ENCODE results near the gene CKS1B.

Gene CKS1B

DNA sequence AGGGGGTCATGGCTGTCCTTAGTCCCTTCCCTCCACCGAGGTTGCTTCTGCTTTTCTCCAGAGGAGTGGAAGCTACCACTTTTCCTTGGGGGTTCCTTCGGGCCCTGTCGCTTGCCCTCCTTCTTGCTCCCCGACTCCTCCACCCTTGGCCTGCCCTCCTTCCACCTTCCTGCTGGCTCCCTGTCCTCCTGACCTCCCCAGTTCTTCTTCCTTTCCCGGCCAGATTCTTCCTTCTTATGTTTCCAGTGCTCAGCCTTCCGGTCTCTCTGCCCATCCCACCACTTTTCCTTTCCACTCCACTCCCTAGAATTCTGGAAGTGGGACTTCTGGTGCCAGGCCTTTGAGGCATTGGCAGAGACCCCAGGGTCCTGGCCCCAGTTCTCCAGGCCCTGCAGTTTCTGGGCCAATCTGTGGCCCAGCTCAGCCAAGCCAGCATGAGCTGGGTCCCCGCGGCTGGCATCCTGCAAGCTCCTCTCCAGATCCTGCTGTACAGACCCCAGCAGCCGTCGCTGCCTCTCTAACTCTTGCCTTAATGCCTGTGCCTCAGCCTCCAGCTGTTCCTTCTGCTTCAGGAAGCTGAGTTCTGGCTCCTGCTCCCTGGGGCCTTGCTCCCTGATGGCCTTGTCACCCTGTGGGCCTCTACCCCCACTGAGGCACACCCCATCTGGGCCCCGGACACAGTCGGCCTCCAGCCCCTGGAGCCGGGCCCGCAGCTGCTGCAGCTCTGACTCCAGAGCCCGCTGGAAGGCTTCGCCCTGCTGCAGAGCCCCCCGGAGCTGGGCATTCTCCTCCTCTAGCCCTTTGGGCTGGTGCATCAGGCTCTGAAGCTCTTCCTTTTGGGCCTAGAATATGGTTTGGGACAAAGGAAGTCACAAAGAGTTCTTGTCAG lies 28.3 kb upstream of the CKS1B start:
- DNase-seq: no peak

GRCh38 chr1:154948079-154948478 lies 26.4 kb upstream of the CKS1B start:
- DNase-seq: no peak

- peak; percentile 54 for DNase-seq
Measured at GRCh38 chr1:154951901-154952657, 22.4 kb upstream of the CKS1B start.

DNA sequence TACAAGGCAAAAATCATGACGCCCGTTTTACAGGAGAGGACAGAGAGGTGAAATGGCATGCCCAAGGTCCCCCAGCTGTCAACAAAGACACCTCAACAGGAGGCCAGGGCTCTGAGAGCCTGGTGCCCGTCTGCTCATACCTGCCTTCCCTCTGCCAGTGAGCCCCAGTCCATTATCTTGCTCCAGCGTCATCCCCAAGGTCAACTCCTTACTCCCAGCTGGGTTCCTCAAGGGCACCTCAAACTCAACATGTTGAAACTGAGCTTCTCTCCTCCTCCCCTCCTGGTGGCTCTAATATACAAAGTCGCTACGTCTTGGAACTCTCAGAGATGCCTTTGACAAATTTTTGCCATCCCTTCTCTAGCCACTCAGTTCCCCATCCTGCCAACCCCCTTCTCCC lies 21.8 kb upstream of the CKS1B start:
- DNase-seq: no peak

- no peak for DNase-seq
Measured at GRCh38 chr1:154953611-154954038, 20.9 kb upstream of the CKS1B start.

GRCh38 chr1:154954541-154954940 lies 19.9 kb upstream of the CKS1B start:
- no peak for DNase-seq

- DNase-seq: peak; percentile 86
Measured at GRCh38 chr1:154955039-154955717, 19.3 kb upstream of the CKS1B start.

GRCh38 chr1:154955718-154956543 lies 18.6 kb upstream of the CKS1B start, which contains the start of gene PBXIP1:
PBXIP1 (minus strand) TSS chr1:154956099; CDS start chr1:154953721, 2,378 bp downstream.
- peak; percentile 77 for DNase-seq

- DNase-seq: no peak
Measured at GRCh38 chr1:154956544-154956941, 17.9 kb upstream of the CKS1B start.

GRCh38 chr1:154957091-154957657 lies 17.3 kb upstream of the CKS1B start:
- no peak for DNase-seq

- no peak for DNase-seq
Measured at GRCh38 chr1:154958036-154958435, 16.4 kb upstream of the CKS1B start.

DNA sequence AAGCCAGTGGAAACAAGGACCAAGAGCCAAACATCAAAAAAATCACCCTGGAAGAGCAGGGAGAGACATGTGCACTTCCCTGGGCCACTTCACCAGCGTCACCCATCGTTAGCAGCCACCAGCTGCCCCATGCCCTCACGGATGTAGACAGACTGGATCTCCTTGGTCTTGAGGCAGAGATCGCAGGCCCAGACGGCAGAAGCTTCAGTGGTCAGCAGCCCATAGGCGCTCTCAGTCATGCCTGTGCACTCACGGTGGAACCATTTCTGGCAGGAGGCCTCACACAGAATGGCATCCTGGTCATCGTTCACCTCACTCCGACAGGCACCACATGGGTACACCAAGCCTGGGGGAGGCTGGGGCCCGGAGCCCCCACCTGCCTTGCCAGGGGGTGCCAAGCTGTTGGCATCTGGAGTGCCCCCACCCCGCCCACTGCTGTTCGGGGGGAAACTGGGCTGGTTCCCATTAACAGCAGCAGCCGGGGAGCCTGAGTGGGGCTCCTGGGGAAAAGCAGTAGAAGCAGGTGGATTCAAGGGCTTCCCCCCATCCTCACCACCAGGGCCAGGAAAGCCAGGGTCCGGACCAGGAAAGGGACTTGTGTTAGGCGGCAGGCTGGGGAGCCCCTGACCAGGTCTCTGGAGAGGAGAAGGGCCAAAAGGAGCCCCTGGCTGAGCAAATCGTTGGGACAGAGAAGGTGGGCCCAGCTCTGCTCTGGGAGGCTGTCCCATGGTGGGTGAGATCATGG lies 15.6 kb upstream of the CKS1B start:
- no peak for DNase-seq

- DNase-seq: no peak
Measured at GRCh38 chr1:154959426-154959780, 15.1 kb upstream of the CKS1B start.

DNA sequence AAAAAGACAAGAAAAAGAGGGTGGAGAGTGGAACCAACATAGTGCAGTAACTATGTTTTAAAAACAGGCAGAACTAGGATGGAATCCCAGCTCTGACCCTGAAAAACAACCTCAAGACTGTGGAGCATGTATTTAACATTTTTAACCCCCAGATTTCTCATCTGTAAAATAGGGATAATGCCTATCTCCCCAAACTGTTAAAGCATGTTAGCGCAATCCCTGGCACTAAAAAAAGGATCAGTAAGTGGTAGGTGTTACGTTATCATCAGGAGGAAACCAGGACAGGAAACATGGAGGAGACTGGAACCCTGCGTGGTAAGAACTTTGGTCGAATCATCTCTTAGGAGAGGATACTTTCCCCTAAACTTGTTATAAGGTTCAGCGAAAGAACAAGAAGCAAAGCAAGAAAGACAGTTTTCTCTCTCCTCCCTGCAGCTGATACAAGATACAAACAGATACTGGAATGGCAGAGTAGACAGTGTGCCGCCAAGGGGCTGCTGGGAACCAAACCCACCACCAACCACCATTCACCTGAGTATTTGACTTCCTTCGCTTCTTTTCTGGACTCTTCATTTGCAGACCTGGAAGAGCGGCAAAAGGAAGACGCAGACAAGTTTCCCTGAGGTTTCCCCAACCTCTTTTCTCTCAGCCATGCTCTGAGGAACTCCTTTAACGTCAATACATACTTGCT lies 13.9 kb upstream of the CKS1B start:
- no peak for DNase-seq

DNA sequence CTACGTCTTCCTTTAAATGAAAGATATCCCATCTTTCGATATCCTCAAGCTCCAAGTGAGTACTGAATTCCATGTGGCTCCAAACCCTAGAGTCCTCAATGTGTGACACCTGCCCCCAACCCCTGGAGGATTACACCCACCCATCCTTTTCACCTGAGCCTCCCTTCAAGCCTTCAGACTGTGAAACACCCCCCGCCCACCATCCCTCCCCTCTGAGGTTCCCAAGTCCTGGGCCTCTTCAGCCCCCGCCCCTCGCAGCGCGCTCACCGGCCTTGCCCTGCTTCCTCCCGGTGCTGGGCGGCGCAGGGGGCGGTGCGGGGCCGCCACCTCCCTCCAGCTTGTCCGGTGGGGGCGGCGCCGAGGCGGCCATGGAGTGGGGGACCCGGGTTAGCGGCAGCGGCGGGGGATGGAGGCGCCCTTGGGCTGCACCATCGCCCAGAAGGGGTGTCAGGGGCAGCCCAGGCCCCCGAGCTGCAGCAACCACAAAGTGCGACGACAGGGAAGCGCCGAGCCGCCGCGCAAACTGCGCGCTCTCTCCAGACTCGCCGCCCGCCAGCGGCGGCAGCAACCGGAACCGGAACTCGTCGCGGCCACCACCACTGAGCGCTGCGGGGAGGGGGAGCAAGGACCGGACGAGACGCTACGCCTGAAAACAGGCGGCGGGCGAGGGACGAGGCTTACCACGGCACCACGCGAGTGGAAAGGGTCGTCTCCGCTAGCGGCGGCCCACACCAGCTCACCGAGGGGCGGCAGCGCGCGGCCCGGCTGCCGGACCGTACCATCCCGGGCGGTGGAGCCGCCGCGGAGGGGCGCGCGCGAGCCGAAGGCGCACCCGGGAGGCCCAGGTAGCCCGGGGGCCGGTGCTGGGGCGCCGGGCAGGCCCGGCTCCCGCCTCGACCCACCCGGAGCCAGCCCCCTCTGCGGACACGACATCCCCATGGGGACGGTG lies 13.0 kb upstream of the CKS1B start, which contains the start of gene PYGO2:
PYGO2 (minus strand) TSS at position 576 of the 949 bp plus-strand sequence; CDS start at position 370, 206 bp downstream.
- peak; percentile 78 for DNase-seq

DNA sequence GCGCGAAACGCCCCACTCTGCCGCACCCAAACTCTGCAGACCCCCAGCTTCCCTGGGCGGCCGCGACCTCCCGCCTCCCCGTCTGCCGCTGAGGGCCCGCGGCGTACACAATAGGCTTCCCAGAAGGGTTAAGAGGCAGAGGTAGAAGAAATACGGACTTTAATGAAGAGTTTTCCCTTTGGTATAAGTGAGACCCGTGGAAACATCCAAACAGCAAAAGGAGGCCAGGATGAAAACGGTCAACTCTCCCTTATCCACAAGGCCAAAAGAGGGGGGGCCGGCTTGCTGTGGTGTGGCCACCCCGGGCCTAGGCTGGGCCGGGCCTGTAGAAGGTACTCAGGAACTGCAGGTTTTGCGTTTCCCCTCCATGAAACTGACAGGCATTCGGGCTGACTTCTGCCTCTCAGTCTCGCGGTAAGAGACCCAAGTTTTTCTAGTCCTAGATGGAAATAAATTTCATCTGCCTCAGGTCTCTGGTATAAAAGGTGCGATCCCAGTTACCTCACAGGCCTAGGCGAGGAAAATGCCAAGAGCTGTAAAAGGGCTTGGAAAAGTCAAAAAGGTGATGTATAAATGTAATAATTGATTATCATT lies 12.2 kb upstream of the CKS1B start:
- no peak for DNase-seq

DNA sequence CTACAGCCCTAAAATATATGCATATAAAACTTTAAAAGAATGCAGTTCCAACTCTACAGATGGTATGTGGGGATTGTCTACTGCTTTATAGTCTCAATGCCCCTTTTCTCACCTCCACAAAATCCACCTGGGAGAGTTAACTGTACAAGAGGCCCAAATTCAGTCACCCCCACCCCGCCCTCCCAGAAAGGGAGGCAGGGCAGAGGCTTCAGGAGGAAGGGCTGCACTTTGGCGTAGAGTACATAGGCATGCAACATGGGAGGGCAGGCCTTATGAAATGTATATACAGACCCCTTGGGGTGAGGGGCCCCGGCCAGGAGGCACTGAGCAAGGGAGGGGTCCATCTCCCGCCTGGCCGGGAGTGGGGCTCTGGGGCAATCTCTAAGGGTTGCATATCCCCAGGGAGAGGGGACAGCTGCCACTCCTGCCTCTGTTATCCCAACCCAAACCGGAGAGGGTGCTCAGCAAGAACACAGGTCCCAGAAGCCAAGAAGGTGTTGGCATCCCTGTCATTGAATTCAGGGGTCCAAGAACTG lies 11.6 kb upstream of the CKS1B start:
- no peak for DNase-seq

GRCh38 chr1:154963643-154964042 lies 10.8 kb upstream of the CKS1B start:
- no peak for DNase-seq

- DNase-seq: no peak
Measured at GRCh38 chr1:154964359-154964758, 10.1 kb upstream of the CKS1B start.

All from activated effector memory CD4-positive, alpha-beta T cell treated with Interleukin-2 at 50 U/mL for 16 hours (primary cell).